NCI-H82 treated with DMSO at 0.1 percent for 48 hours (cell line): ENCODE data around the gene COMTD1.
"Not testable (repeated sequence)": the region's sequence is repeated elsewhere in the genome, so short reads cannot be mapped to it uniquely, and the experiment has no call there.

ENCODE experiments used
- DNase-seq: peaks from one replicate; lab custom pipeline; 2025; ENCODE audit not compliant: unreplicated experiment; lab: John Stamatoyannopoulos, UW

COMTD1 gene

GRCh38 chr10:75223507-75223906 lies 12.2 kb downstream of the COMTD1 start:
- no peak for DNase-seq

GRCh38 chr10:75221492-75221891 lies 14.3 kb downstream of the COMTD1 start:
- not testable (repeated sequence) for DNase-seq

- no peak for DNase-seq
Measured at GRCh38 chr10:75220274-75220673, 15.5 kb downstream of the COMTD1 start.

GRCh38 chr10:75212343-75212742 lies 23.4 kb downstream of the COMTD1 start:
- no peak for DNase-seq

GRCh38 chr10:75211007-75211691 lies 24.6 kb downstream of the COMTD1 start:
- DNase-seq = no peak

GRCh38 chr10:75210282-75211006 lies 25.3 kb downstream of the COMTD1 start, which contains the start of gene VDAC2:
TSS of gene VDAC2 (plus strand) at chr10:75210796. CDS start at chr10:75211159, 363 bp downstream.
- peak; percentile 65 for DNase-seq

GRCh38 chr10:75209921-75210281 lies 25.9 kb downstream of the COMTD1 start:
- peak; percentile 19 for DNase-seq

GRCh38 chr10:75209086-75209920 lies 26.5 kb downstream of the COMTD1 start:
- DNase-seq = no peak

- DNase-seq = no peak
Measured at GRCh38 chr10:75208181-75208580, 27.6 kb downstream of the COMTD1 start.

GRCh38 chr10:75207857-75208144 lies 28.0 kb downstream of the COMTD1 start:
- no peak for DNase-seq

- DNase-seq = no peak
Measured at GRCh38 chr10:75207079-75207856, 28.5 kb downstream of the COMTD1 start.

GRCh38 chr10:75206638-75207037 lies 29.1 kb downstream of the COMTD1 start:
- not testable (repeated sequence) for DNase-seq

GRCh38 chr10:75205908-75206307 lies 29.8 kb downstream of the COMTD1 start:
- DNase-seq = no peak

GRCh38 chr10:75203724-75204123 lies 32.0 kb downstream of the COMTD1 start:
- DNase-seq = no peak

GRCh38 chr10:75203046-75203620 lies 32.6 kb downstream of the COMTD1 start:
- DNase-seq = not testable (repeated sequence)

GRCh38 chr10:75202321-75203045 lies 33.3 kb downstream of the COMTD1 start:
- DNase-seq = no peak

- no peak for DNase-seq
Measured at GRCh38 chr10:75201793-75202307, 33.9 kb downstream of the COMTD1 start.

- DNase-seq = not testable (repeated sequence)
Measured at GRCh38 chr10:75199949-75200348, 35.8 kb downstream of the COMTD1 start.

- no peak for DNase-seq
Measured at GRCh38 chr10:75197906-75198305, 37.9 kb downstream of the COMTD1 start.

- DNase-seq = no peak
Measured at GRCh38 chr10:75197066-75197465, 38.7 kb downstream of the COMTD1 start.
